Muscle of back (tissue), 11 donors: ENCODE data around the gene ARID5A. TPM values are rescaled to one million over a fixed set of nuclear protein-coding genes. Genes with fewer than 3 reads are reported as not detected.
"Not testable (repeated sequence)": the region's sequence is repeated elsewhere in the genome, so short reads cannot be mapped to it uniquely, and the experiment has no call there.

ENCODE experiments used
- DNase-seq, 3 donors: peaks; one replicate each; pipeline versions ENCODE4 v3.0.0 to v3.0.0-alpha.2; 2013
- polyA plus RNA-seq, 10 donors: library from polyadenylated mRNA; unstranded; fragments of 120-200 nt; gene quantifications; one replicate each; pipeline ENCODE4 v1.2.1, GENCODE V29; 2013; ENCODE audit not compliant: insufficient read length in 10 of 10

Gene ARID5A
- polyA plus RNA-seq, 10 donors = 16.9 to 42.0 (median 23.4) TPM

DNA sequence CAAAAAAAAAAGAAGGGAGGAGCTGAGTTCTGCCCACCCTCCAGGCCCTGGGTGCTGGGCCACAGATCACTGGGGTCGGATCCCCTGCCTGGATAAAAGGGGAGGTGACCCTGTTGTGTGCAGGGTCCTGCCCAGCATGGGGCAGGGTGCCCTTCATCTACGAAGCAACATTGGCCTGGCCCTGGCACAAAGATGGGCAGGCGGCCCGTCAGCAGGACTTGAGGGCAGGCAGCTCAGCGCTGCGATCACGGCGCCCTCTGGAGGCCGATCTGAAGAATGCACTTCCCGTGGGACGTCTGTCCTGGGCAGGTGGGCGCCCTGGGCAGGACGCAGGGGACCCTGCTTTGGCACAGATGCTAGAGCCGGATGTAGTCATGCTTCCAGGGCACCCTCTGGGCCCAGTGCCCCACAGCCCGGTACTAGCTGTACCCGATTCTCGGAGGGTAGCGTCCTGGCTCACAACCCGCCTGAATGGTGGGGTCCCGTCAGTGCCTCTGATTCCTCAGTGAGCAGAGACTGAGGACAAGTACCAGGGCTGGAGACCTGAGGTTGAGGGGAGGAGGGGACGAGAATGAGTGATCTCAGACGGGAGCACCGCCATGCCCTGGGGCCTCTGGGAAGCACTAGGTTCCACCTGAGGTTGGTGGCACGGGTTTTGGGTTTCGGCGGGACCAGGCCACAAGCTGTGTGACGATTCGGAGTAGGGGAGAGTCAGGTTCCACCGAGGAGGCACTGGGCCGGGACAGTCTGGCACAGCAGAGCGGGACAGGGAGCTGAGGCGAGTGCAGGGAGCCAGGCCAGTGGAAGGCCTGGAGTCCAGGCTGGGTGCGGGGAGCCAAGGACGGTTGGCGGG lies 18.0 kb downstream of the ARID5A start:
- DNase-seq = peak in 1 of 3 donors; percentile 80

DNA sequence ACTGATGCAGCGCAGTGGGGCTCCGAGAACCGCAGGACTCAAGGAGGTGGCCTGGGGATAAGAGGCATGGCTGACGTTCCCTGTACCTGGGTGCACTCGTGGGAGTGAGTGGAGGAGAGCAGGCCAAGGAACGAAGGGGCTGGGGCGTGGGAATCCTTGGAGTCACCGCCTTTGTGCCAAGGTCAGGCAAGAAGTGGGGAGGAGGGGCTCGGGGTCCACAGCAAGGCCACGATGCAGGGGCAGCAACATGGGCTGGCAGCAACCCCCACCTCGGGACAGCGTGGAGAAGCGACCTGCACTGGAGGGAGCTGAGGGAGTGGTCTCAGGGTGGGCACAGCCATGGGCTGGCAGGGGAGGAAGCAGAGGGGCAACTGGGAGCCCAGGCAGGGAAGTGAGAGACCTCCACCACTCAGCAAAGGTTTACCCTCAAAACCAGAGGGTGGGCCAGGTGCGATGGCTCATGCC lies 18.6 kb downstream of the ARID5A start:
- no peak for DNase-seq

DNA sequence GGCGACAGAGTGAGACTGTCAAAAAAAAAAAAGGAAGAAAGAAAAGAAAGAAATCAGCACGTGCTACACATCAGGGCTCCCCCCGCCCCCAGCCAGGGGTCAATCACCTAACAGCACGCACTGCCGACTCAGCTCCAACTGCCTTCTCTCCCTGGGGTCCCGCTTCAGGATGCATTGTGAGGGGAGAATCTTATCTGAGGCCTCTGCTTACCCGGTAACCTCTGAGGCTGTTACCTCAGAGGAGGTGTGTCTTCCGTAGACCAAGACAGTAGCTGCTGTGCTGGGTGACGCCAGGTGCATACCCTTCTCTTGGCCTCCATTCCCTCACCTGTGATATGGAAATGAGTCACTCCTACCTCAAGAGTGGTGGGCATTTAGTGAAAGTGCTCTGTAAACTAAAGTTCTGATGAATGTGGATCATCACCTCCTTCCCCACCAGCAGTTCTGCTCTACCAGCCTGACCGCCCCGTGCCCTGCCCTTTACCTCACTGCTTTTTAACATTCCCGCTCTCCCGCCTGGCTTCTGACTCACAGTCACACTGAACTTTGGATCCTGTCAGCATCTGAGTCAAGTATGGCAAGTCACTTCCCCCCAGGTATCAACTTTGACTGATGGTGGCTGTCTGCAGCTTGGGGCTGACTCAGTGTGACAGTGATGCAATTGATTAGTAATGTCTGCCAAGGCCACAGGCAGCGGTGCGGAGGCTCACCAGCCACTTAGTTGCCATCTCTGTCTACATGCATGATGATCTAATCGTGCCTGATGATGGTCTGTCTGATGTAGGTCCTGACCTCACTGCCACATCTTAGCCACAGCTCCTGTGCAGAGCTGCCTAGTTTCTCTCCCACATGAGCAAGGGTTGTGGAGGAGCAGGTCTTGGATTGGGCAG lies 20.1 kb downstream of the ARID5A start:
- no peak for DNase-seq

DNA sequence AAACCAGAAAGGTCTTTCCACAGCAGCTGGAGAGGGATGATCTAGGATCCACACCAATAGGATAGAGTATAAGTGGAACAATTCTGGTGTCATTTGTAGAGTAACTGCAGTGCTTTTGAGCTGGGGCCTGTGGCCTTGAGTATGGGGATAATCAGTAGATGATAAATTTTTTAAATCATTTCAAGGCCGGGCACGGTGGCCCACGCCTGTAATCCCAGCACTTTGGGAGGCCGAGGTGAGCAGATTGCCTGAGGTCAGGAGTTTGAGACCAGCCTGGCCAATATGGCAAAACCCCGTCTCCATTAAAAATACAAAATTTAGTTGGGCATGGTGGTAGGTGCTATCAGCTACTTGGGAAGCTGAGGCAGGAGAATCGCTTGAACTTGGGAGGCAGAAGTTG lies 20.9 kb downstream of the ARID5A start:
- not testable (repeated sequence) for DNase-seq

DNA sequence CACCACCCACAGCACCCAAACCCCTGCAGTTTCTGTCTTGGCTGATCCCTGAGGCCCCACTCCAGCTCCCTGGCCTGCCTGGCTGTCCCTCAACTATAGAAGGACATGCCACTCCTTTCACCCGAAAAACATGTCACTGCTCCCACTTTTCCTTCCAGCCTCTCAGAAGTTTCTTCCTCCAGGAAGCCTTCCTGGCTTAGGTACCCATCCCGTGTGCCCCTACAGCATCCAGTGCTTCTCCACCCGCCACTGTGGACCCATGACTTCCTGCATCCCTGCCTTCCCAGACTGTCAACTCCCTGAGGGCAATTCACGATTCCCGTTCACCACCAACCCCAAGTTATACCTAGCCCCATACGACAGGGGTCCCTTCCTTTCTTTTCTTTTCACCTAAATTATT lies 21.5 kb downstream of the ARID5A start:
- DNase-seq = no peak

DNA sequence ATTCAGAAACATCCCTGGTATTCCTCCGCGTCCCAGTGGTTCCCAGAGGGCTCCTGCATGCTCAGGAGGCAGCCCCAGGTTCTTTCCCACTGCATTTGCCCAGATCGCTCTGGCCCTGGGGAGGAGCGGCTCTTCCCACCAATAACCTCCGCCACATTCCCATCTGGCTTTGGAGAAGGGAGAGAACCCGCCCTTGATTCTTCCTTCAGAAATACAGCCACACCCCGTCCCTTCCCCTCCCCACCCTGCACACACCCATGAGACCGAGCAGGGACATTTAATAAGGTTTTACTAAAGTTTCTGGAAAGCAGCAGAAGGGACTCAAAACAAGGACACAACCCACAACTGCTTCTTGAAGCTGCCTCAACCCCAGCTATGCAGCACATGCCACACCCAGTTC lies 21.9 kb downstream of the ARID5A start:
- DNase-seq = no peak

DNA sequence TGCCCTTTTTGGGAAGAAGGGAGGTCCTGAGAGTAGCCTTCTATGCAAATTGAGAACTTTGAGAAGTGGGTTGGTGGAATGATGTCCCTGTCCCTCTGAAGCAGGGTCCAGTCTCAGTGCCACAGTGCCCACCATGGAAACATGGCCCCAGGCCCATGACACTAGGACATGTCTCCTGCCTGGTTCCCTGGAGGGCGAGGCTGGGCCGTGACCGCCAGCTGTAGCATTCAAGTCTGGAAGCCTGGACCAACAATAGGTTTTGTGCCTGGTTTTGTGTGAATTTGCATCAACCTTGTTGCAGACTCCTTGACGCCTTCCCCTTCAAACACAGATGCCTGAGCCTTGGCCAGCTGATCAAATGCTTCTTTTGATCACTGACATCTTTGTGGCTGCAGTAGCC lies 27.5 kb downstream of the ARID5A start:
- no peak for DNase-seq

DNA sequence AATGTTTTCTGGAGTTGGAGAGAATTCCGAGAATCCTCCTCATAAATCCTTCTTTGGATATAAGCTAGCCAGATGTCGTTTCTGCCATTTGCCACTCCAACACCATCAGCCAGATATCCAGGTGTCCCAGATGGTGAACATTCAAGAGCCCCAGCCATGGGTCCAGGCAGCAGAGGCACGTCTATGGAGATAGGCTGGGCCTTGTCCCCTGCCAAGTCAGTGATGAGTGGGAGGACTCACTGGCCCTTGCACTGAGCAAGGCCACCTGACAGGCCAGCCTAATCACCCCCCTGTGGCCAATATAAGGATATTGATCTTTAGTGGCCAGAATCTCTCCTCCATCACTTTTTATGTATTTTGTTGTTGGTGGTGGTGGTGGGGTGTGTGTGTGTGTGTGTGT lies 28.0 kb downstream of the ARID5A start:
- no peak for DNase-seq

DNA sequence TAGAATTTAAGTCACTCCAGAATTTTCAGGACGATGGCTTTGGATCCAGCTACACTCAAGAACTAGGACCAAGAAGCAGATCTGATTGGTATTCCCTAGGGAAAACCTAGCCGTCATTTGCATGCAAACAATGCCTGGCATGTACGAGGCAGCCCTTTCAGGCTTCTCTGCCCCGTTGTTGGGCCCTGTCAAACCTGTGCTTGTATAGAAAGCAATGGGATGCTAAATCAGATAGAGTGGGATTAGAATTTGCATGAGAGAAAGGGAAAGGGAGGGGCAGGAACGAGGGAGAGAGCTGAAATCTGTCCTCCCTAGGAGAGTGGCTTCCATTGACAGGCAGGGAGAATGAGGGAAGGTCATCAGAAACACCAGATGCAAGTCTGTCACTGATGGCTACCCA lies 28.6 kb downstream of the ARID5A start:
- no peak for DNase-seq

DNA sequence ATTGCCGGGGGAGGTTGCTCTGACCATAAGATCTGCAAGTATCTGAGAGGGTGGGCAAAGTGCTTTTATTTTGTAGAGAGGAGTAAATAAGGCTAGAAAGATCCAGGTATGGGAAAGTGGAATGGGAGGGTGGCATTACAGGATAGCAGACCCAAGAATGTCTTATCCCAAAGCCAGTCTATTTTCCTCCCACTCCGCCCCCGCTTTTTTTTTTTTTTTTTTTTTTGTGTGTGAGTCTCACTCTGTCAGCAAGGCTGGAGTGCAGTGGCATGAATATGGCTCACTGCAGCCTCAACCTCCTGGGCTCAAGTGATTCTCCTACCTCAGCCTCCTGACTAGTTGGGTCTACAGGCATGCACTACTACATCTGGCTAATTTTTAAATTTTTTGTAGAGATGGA lies 31.5 kb downstream of the ARID5A start:
- no peak for DNase-seq

DNA sequence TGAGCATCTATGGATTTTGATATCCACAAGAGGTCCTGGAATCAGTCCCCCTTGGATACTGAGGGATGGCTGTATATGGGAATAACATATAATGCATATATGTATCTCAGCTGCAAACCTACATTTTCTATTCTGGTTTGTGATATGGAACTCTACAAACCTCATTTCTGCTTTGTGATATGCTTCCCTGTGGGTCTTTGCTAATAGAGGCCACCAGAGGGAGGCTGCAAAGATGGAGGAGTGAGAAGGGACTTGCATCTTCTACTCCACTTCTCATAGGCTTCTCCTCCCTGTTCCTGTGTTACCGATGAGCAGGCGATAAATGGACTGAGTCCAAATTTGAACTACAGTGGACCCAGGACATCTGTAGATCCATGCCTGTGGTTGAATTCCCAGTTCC lies 37.8 kb downstream of the ARID5A start:
- no peak for DNase-seq

DNA sequence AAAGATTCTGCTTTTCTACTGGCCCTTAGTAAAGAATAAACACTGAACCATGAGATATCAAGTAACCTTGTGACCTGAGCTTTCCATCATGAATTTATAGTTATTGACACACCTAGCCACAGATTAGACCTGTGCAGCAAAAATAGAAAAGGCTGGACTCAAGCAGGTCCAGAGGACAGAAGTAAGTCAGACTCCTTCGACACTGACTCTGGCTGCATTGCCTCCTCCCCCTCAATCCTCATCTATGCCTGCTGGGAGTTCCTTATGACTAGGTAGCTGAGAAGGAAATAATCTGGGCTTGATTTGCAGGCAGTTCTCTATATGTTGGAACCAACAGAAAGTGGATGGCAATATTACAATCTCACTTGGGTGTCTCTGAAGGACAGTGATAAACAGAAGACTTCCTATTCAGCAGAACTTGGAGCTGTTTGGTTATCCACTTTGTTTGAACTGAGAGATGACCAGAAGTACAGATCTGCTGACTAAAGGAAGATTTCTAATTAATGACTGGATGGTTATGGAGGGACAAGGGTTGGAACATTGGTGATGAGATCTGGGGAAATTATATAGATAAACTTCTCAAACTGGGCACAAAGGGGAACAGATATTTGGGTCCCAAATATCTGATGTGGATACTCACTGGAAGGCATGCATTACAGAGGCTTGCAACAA lies 39.4 kb downstream of the ARID5A start:
- no peak for DNase-seq

DNA sequence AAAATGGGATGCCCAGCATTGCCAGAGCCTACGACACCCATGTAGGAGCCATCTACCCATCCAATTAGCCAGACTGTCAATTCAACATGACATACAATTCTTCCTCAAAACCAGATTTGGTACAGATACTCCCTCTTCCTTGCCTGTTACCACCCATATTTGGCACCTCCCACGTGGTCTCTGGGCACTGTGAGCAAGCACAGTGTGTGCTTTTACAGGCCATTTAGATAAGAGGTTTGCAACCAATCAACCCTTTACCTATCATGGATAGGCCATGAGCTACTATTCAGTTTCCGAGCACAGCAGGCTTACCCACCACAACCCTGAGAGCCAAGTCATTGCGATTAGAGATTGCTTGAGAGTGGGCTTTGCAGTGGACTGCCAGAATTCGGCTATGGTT lies 40.9 kb downstream of the ARID5A start:
- no peak for DNase-seq

DNA sequence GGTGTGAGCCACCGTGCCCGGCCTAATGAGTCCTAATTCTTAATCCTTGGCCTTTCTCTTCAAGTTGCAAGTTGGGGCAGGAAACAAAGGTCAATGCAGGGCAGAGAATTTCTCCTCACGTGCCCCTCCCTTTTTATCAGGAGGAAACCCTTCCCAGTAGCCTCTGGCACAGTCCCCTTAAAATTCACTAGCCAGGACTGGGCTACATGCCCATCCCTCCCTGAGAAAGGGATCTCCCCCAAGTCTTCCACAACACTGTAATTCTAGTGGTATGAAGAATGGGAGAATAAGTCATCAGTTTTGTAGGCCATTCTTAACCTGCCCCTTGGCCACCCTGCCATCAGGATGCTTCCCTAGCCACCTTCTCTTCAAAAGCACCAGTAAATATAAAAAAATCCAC lies 42.2 kb downstream of the ARID5A start:
- DNase-seq = no peak

DNA sequence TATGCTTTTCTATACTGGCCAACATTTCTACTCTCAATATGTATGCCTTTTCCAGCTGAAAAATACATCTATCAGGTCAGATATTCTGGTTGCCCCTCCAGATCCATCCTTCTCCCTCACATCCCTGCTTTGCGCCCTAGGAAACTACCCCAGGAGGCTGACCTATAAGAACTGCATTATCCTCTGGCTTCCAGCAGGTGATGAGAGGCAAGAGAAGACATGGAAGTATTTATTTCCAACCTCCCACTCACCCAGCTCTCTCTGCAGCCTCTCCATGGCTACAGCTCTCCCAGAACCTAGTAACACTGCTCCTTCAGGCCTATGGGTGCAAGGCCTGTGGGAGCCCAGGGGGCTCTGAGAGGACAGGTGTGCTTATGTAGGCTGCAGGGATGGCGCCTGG lies 42.9 kb downstream of the ARID5A start:
- no peak for DNase-seq

DNA sequence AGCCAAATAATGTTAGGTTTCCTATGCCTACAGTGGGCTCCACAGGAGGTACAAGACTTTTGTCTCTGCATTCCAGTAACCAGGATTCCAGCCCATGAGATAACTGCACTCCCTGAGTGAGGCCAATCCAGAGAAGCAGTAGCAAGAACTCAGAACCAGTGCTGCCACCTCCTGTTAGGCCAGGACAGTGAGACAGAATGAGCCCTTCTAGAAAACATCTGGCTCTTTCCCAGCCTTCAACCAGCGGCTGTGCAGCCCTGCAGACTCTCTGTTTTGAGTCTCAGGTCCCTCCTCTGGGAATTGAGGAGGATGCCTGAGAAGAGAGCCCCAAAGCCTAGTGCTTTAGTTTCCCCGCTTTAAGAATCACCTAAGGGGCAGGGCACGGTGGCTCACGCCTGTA lies 44.2 kb downstream of the ARID5A start:
- DNase-seq = peak in 1 of 3 donors; percentile 12

DNA sequence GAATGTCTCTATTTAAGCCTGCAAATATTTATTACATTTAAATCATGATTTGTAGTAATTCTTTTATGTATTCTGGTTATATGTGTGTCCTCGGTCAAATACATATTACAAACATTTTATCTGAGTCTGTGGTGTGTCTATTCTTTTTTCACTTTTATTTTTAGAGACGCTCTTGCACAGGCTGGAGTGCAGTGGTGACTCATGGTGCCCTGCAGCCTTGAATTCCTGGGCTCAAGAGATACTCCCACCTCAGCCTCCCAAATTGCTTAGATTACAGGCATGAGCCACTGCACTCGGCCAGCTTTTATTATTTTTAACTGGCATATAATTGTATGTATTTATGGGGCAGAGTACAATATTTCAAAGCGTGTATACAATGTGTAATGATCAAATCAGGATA lies 47.5 kb downstream of the ARID5A start:
- no peak for DNase-seq

DNA sequence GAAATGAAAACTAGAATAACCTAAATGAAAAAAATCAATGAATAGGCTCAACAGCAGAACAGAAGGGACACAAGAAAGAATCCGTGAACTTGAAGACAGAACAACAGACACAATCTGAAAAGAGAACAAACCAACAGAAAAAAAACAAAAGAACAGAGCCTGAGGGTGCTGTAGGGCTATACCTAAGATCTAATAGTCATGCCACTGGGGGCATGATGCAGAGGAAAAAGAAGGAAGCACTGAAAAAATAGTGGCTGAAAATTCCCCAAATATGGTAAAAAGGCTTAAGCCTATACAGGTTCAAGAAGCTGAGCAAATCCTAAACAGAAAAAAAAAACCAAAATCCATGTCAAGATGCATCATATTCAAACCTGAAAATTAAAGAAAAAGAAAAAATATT lies 51.3 kb downstream of the ARID5A start:
- DNase-seq = no peak

DNA sequence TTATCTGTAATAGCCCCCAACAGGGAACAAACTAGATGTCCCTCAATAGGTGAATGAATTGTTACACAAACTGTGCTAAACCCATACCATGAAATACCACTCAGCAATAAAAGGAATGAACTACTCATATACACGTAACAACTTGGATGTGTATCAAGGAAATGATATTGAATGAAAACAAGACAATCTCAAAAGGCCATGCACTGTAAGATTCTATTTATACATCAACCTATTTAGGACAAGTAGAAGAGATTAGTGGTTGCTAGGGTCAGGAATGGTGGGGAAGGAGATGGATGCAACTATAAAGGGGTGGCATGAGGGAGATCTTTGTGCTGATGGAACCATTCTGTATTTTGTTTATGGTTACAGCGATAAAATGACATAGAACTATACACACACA lies 54.5 kb downstream of the ARID5A start:
- no peak for DNase-seq

DNA sequence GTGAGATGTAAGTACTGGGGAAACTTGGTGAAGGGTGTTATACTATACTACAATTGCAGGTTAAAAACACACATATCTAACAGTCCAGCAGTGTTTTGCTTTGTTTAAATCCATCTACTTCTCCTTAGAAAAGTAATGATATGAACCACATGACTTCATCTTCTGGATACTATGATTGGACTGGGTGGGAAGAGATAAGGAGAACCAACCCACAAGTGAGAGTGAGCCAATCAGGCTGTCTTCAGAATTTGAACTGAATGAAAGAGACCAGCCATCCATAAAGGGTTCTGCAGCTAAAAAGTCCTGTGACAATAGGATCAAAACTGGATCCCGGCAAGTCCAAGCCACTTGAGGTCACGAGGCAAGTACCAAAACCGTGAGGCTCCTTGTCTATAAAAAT lies 54.9 kb downstream of the ARID5A start:
- no peak for DNase-seq

DNA sequence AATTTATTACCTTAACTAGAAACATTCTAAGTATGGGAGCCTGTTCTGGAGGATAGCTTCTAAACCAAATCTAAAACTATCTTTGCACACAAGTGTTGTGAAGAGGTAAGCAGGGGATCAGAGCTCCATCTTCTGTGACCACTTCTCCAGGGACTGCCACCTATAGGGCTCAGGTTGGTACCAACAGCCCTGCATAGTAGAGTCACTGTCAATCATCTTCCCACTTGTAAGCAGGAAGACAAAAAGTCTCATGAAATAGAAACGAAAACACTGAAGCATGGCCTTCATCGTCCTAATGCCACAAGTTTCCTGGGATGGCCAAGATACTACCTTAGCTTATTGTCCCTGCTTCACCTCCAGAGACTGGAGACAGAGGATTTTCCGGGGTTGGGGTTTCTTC lies 57.7 kb downstream of the ARID5A start:
- no peak for DNase-seq

DNA sequence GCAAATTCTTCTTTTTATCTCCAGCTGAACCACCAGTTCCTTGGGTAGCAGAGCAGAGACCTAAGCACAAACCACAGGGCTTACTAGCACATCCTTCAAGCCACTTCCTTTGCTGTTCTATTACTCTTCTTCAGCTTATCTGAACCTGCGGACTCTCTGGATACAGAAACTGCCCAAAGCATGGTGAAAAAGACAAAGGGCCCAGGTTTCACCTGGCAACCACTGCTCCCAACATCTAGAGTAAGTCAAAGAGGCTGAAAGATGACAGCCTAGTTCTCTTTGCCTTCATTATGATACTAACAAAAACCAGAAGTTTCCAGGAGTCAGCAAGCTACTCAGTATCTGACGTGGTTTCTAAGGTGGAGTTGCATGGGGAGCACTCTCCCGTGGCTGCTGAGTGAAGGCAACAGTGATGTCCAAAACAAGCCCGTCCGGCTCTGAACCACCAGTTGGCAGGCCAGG lies 58.2 kb downstream of the ARID5A start:
- DNase-seq = no peak
